ENCODE data around the gene IFIT1.

GRCh38 chr10:89379103-89379502, 13.3 kb upstream of the IFIT1 start:
- TF ChIP-seq, protein P1, sequence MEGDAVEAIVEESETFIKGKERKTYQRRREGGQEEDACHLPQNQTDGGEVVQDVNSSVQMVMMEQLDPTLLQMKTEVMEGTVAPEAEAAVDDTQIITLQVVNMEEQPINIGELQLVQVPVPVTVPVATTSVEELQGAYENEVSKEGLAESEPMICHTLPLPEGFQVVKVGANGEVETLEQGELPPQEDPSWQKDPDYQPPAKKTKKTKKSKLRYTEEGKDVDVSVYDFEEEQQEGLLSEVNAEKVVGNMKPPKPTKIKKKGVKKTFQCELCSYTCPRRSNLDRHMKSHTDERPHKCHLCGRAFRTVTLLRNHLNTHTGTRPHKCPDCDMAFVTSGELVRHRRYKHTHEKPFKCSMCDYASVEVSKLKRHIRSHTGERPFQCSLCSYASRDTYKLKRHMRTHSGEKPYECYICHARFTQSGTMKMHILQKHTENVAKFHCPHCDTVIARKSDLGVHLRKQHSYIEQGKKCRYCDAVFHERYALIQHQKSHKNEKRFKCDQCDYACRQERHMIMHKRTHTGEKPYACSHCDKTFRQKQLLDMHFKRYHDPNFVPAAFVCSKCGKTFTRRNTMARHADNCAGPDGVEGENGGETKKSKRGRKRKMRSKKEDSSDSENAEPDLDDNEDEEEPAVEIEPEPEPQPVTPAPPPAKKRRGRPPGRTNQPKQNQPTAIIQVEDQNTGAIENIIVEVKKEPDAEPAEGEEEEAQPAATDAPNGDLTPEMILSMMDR (IDR thresholded peaks at IDR 0.05), result no peak
- TF ChIP-seq POLR2A (IDR thresholded peaks at IDR 0.05), result no peak

Data from esophagus squamous epithelium (tissue), 4 donors.